Measurements from ENCODE around the gene ARG2.

Gene ARG2

GRCh38 chr14:67666750-67667449, 47.2 kb downstream of the ARG2 start:
- TF ChIP-seq CTCF (IDR thresholded peaks at IDR 0.05), result peak; percentile 62

- TF ChIP-seq CTCF (IDR thresholded peaks at IDR 0.05), result no peak
These were observed 48.8 kb downstream of the ARG2 start for GRCh38 chr14:67668559-67668958.

- TF ChIP-seq CTCF (IDR thresholded peaks at IDR 0.05), result no peak
These were observed 53.7 kb downstream of the ARG2 start for GRCh38 chr14:67673451-67673850.

DNA sequence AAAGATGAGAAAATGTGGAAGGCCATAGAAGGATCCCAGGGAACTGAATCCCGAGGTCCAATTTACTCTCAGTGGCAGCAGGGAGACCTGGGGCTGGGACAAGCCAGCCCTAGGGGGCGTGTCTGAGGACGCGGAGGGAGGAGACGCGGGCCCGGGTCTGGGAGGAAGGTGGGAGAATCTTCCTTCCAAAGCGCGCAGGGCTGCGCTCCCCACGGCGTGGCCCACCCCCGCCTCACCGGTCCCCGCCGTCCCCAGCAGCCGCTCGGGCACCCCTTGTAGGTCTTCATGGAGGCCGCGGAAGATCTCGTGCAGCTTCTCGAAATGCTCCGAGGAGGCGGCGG, 54.4 kb downstream of the ARG2 start:
- TF ChIP-seq CTCF (IDR thresholded peaks at IDR 0.05), result 0 out of 2 replicates have a peak, but pooled peaks have one; percentile 8

GRCh38 chr14:67674480-67675218, 54.9 kb downstream of the ARG2 start, which contains the start of gene VTI1B:
TSS of gene VTI1B (minus strand) at chr14:67674632. CDS start at chr14:67674489, 143 bp downstream.
- TF ChIP-seq CTCF (IDR thresholded peaks at IDR 0.05), result peak; percentile 16; the same call in 1 of the 2 replicates

GRCh38 chr14:67675219-67675582, 55.5 kb downstream of the ARG2 start:
- TF ChIP-seq CTCF (IDR thresholded peaks at IDR 0.05), result no peak

DNA sequence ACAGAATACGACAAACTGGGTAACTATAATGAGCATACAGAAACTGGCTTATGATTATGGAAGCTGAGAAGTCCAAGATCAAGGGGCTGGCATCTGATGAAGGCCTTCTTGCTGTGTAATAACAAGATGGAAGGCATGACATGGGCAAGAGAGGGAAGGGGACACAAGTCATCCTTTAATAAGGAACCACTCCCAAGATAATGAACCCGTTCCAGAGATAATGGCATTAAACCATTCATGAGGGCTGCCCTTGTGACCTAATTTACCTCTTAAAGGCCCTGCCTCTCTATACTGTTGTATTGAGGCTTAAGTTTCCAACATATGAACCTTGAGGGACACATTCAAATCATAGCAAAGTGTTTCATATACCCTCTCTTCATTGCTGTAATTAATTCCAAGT, 59.3 kb downstream of the ARG2 start:
- TF ChIP-seq CTCF (IDR thresholded peaks at IDR 0.05), result no peak

Data from LNCAP (cell line).